GM04503 (cell line): ENCODE measurements around the gene ATAD3B.
"Not testable (repeated sequence)": the region's sequence is repeated elsewhere in the genome, so short reads cannot be mapped to it uniquely, and the experiment has no call there.

Source experiments
- DNase-seq: peaks from one replicate; pipeline ENCODE4 v3.0.0-alpha.2; 2012; ENCODE audit warnings: low read depth

ATAD3B gene

DNA sequence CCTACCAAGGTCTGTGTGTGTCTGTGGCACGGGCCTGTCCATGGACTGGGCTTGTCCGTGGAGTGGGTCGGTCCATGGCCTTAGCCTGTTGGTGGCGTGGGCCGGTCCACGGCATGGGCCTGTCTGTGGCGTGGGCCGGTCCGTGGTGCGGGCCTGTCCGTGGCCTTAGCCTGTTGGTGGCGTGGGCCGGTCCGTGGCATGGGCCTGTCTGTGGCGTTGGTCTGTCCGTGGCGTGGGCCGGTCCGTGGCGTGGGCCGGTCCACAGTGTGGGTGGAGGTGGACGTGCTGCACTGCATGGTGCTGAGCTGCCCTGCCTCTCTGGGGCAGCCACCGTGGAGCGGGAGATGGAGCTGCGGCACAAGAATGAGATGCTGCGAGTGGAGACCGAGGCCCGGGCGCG lies 10.2 kb downstream of the ATAD3B start:
- not testable (repeated sequence) for DNase-seq

DNA sequence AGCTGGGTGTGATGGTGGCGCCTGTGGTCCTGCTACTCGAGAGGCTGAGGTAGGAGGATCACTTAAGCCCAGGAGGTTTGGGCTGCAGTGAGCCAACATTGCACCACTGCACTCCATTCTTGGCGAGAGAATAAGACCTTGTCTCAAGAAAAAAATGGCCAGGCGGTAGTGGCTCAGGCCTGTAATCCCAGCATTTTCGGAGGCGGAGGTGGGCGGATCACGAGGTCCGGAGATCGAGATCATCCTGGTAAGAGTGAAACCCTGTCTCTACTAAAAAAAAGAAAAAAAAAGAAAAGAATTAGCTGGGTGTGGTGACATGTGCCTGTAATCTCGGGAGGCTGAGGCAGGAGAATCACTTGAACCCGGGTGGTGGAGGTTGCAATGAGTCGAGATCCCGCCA lies 11.3 kb downstream of the ATAD3B start:
- DNase-seq = no peak

DNA sequence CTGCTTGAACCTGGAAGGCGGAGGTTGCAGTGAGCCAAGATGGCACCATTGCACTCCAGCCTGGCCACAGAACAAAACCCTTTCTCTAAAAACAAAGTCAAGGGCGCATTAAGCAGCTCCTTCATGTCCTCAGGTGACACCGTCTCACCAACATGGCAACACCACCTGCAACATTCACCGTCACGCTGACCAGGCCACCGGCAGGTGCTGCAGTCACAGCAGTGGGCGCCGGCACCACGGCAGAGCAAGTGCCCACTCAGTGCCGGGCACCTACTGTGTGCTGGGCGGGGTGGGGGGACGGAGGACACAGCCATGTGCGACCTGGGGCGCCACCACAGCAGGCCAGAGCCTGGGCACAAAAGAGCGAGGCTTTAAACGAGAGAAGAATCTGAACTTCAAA lies 12.1 kb downstream of the ATAD3B start:
- DNase-seq = no peak

DNA sequence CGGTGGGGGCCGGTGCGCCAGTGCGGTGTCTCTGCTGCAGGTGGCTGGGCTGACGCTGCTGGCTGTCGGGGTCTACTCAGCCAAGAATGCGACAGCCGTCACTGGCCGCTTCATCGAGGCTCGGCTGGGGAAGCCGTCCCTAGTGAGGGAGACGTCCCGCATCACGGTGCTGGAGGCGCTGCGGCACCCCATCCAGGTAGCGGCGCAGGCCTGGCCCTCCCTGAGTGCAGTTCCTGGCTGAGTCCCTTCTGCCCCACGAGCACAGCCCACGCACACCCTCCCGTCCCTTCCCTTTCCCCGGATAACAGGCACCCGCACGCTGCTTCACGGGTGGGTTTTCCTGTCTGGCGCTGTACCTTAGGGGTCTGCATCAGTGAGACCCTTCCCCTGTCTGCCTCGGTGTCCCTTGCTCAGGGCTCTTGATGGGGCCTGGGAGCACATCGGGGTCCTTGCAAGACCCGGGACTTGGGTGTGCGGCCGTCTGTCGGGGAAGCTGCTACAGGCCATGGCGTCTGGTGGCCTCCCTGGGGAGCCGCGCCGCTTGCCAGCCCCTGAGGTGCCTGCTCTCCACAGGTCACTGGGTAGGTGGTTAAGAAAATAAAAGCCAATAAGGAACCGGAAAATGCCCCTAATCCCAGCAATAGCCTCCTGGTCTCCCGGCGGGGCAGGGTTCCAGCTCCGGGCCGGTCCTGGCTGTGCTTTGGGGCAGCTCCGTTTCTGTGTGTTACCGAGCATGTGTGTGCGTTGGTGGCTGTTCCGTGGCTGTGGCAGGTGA lies 13.6 kb downstream of the ATAD3B start:
- not testable (repeated sequence) for DNase-seq

DNA sequence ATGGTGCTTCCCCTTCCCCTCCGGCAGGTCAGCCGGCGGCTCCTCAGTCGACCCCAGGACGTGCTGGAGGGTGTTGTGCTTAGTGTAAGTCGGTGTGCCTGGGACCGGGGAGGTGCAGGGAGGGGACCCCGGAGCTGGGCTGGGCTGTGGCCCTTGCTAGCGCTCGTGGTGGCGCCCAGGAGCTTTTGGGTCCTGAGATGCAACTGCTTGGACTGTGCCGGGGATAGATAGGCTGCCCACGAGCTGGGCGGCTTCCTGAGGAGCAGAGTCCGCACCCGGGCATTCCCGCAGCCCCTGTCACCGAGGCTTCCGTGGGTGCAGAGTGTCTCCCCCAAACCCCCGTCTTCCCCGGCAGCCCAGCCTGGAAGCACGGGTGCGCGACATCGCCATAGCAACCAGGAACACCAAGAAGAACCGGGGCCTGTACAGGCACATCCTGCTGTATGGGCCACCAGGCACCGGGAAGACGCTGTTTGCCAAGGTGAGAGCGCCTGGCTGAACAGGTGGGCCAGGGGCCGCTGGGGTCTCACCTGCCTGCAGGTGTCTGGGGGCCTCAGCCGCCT lies 14.3 kb downstream of the ATAD3B start:
- not testable (repeated sequence) for DNase-seq

DNA sequence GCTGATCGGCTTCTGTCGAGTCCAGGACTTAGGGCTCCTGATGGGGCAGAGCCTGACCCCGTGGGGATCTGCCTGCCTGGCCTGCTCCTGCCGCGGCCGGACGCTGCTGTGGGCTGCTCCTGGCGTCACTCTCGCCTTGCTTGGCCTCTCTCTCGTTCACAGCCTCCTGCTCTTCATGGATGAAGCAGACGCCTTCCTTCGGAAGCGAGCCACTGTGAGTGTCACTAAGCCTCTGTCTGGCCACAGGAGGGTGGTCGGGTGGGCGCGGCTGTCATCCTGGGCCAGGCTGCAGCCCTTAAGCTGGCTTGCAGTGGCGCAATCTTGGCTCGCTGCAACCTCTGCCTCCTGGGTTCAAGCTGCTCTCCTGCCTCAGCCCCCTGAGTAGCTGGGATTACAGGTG lies 16.1 kb downstream of the ATAD3B start:
- no peak for DNase-seq

DNA sequence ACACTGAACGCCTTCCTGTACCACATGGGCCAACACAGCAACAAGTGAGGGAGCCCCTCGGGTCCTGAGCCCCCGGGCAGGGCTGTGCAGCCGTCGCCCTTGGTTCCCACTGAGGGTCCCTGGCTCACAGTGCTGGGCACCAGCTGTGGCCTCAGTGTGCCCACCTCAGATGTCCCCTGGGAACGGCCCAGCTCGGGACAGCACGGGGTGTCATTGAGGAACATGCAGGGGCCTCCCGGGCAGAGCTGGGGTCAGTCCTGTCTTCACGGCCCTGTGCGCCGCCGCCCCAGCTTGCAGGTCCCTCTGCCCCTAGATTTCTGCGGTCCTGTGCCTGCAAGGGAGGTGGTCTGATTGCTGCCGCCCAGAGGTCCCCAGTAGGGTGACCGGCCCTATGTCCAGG lies 17.7 kb downstream of the ATAD3B start:
- no peak for DNase-seq

DNA sequence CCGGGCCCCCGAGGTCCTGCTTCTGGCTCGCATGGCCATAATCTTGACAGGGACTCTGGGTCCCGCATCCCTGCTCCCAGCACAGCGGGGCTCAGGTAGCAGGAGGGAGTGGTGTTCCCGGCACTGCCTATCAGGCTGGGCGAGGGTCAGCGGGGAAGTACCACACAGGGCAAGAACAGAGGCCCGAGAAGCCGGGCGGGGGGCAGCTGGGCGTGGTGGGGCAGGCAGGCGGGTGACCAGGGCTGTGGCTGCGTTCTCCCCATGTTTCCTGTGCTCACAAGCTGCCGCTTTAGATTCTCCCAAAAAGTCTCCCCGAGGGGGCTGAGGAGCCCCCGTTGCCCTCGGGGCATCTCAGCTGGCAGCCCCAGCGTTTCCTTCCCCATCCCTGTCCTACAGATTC lies 18.3 kb downstream of the ATAD3B start:
- DNase-seq = no peak

DNA sequence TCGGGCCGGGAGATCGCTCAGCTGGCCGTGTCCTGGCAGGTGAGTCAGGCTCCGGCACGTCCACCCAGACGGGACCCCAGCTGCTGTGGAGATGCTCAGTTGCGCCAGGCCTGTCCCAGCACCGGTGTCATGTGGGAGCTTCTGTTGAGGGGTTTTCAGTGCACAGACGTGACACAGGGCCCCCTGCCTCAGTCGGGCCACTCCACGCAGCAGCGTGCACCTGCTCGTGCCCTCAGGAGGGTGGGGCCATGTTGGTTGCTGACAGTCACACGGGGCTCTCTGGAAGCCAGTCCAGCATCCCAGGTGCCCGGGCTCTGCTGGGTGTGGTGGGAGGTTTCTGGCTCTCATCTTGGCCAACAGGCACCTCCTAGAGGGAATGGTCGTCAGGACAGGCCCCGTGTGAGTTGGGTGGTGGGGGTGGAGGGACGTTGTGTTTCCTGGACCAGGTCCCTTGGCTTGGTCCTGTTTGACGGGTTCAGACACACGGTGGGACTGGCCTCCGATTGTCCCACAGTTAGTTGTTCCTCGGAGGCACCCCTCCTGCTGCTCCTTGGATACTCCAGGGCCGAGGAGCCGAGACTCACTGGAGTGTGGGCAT lies 19.2 kb downstream of the ATAD3B start:
- no peak for DNase-seq

DNA sequence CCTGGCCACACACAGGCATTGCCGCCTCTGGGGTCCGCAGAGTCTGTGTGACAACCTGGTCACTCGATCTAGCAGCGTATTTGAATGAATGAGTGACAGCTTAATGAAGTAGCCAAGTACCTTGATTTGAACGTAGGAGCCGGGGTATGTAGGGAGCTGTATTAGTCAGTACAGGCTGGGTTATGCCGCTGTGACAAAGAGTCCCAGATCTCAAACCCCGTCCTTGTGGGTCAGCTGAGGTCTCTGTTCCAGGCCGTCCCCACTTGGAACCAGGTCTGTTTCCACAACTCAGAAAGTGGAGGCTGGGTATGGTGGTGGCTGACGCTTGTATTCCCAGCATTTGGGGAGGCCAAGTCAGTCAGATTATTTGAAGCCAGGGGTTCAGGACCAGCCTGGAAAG lies 20.0 kb downstream of the ATAD3B start:
- no peak for DNase-seq

DNA sequence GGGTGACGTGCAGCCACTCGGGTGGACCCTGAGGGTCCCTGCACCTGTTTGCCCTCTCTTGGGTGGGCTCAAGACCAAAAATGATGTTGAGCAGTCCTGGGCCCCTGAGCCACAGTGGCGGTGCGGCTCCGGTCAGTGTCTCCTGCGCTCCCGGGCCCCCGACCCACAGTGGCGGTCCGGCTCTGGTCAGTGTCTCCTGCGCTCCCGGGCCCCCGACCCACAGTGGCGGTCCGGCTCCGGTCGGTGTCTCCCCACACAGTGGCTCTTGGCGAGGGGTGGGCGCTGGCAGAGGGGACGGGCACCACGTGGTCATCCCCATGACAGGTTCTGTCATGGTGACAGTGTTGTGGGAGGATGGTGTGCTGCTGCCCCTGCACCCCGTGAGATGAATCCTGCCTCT lies 22.7 kb downstream of the ATAD3B start:
- not testable (repeated sequence) for DNase-seq

DNA sequence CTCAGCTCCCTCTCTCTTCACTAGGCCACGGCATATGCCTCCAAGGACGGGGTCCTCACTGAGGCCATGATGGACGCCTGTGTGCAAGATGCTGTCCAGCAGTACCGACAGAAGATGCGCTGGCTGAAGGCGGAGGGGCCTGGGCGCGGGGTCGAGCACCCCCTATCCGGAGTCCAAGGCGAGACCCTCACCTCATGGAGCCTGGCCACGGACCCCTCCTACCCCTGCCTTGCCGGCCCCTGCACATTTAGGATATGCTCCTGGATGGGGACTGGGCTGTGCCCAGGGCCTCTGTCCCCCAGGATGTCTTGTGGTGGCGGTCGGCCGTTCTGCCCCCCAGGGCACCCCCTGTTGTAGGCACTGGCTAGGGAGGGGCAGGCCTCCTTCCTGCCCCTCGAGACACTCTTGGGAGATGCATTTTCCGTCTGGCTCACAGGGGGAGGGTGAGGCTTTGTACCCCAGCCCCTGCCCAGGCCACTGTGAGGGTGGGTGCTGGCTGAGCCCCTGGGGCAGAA lies 24.0 kb downstream of the ATAD3B start:
- not testable (repeated sequence) for DNase-seq

DNA sequence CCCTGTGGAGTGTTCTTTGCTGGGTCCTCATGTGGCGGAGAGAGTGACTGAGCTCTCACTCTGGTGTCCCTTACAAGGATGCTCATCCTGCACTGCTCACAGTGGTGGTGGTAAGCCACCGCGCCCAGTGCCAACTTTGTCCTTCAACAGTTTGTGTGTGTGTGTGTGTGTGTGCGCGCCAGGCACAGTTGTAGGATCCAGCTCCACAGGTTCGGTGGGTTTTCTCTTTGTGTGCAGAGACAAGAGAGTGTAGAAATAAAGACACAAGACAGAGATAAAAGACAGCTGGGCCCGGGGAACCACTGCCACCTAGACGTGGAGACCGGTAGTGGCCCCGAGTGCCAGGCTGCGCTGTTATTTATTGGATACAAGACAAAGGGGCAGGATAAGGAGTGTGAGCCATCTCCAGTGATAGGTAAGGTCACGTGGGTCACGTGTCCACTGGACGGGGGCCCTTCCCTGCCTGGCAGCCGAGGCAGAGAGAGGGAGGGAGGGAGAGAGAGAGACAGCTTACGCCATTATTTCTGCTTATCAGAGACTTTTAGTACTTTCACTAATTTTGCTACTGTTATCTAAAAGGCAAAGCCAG lies 33.3 kb downstream of the ATAD3B start:
- not testable (repeated sequence) for DNase-seq

DNA sequence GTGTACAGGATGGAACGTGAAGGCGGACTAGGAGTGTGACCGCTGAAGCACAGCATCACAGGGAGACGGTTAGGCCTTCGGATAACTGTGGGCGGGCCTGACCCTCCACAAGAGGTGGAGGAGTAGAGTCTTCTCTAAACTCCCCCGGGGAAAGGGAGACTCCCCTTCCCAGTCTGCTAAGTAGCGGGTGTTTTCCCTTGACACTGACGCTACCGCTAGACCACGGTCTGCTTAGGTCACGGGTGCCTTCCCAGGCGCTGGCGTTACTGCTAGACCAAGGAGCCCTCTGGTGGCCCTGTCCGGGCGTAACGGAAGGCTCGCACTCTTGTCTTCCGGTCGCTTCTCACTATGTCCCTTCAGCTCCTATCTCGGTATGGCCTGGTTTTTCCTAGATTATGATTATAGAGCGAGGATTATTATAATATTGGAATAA lies 33.8 kb downstream of the ATAD3B start:
- not testable (repeated sequence) for DNase-seq

DNA sequence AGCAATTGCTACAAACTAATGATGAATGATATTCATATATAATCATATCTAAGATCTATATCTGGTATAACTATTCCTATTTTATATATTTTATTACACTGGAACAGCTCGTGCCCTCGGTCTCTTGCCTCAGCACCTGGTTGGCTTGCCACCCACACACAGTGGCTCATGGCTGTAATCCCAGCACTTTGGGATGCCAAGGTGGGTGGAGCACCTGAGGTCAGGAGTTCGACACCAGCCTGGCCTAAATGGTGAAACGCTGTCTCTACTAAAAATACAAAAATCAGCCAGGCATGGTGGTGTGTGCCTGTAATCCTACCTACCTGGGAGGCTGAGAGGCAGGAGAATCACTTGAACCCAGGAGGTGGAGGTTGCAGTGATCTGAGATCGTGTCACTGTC lies 34.2 kb downstream of the ATAD3B start:
- not testable (repeated sequence) for DNase-seq

DNA sequence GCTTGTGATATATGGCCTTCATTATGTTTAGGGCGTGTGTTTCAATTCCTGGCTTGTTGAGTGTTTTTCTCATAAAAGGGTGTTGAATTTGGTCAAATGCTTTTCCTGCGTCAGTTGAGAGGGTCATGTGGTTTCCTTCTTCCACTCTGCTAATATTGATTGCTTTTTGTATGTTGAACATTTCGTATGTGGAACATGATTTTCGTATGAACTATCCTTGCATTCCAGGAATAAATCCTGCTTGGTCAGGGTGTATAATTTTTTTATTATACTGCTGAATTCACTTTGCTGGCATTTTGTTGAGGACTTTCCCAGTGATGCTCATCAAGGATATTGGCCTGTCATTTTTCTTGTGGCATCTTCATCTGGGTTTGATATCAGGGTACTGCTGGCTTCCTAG lies 35.7 kb downstream of the ATAD3B start:
- no peak for DNase-seq

DNA sequence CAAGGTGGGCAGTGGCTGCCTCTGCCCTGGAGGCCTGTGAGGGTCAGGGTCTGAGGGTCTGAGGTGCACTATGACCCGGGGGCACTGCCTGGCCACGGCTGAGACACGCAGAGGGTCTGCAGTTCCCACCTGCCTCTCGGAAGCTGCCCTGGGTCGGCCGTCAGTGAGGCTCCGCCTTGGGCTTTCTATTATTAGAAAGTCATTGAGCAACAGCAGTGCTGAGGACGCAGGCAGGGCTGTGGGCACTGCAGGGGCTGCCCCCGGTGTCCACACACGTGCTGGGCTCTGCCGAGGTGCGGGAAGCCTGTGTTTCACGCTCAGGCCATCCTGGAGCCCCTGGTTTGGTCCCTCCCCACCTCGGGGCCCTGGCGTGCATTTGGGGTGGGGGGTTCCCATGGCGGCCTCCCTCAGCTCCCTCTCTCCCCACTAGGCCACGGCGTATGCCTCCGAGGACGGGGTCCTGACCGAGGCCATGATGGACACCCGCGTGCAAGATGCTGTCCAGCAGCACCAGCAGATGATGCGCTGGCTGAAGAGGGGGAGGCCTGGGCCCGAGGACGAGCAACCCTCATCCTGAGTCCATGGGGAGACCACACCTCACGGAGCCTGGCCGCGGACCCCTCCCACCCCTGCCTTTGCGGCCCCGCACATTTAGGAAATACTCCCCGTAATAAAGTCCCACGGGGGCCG lies 37.4 kb downstream of the ATAD3B start:
- DNase-seq = not testable (repeated sequence)

DNA sequence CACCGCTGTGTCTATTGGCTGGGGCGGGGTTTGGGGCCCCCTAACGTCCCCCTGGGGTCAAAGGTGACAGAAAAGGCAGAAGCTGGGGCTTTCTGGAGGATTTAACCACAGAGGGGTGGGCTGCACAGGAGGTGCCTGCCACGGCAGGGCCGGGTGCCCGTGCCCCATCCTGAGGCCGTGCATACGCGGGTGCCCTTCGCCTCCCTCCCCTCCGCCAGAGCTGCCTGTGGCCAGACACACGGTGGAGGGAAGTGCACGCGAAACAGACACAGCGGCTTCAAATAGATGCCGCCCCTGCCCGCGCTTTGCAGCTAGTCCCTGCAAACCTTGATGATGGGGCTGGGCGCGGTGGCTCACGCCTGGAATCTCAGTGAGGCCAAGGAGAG lies 37.9 kb downstream of the ATAD3B start:
- not testable (repeated sequence) for DNase-seq

DNA sequence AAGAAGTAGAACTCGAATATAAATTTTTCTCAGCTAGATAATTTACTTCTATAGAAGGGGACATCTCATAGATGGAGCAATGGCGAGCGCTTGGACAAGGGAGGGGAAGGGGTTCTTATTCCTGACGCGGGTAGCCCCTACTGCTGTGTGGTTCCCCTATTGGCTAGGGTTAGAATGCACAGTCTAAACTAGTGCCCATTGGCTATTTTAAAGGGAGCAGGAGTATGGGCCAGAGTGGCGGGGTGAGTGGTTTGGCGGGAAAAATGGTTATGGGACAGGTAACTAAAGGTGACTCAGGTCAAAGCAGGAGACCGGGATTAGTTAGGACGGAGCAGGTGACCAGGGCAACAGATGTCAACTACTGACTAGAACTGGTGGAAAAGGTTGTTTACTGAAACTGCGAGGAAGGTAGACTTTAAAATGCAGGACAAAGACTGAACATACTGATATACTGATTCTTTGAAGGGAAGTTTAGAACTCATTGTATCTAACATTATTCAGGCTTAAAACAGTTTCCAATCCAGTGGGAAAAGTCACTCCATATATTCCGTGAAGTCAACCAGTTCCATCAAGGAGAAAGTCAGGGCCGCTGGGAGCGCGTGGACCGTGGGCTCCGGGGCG lies 39.5 kb downstream of the ATAD3B start:
- DNase-seq = peak; percentile 6

DNA sequence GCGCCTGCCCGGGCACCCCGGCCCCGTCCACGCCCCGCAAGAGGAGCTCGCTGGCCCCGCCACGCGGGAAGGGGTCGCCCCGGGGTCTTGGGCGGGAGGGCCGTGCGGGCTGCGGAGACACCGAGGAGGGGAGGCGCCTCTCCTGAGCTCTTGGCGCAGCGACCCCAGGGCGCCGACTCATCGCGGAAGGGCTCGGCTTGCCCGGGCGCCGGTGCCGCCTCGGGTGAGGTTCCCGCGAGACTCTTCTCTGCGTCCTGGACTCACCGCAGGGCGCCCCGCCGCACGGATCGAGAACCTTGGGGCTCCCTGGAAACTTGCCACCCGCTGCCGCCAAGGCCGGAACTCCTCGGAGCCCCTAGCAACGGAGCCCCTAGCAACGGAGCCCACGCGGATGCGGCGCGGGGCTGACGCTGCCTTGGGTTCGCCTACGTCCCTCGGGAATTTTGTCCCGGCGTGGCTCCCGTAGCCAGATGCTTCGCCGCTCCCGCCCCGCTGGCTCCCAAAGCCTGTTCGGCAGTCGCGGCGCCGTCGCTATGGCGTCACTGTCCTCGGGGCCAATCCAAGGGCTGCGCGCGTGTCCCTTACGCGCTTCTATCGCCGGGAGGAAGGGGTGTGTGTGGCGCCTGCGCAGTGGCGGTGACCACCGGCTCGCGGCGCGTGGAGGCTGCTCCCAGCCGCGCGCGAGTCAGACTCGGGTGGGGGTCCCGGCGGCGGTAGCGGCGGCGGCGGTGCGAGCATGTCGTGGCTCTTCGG lies 40.1 kb downstream of the ATAD3B start, which contains the start of gene ATAD3A:
TSS of gene ATAD3A (plus strand) at position 630 of the 753 bp plus-strand sequence. CDS start at position 737, 107 bp downstream.
- DNase-seq = peak; percentile 80

DNA sequence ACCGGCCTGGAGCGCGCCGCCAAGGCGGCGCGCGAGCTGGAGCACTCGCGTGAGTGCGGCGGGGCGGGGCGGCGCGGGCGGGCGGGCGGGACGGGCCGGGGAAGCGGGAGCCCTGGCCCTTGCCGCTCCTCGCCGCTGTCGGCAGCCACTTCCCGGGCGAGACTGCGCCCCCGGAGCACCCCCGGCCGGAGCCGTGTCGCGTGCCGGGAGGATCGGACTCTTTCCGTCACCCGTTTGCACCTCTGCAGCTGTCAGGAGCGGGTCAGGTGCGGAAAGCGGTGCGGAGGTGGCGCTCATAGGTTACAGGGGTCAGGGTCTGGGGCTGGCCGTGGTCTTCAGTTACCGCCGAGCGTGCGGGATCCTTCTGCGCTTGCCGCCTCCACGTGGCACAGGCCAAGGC lies 40.9 kb downstream of the ATAD3B start:
- not testable (repeated sequence) for DNase-seq
